Epithelial cell of alveolus of lung (primary cell): ENCODE results near the gene RASSF5. TPM values are rescaled to one million over a fixed set of nuclear protein-coding genes. Genes with fewer than 3 reads are reported as not detected.

Experiments used
- total RNA-seq: library from RNA; depleted of rRNA; stranded (reverse); fragments of >200 nt; gene quantifications from 2 replicates; pipeline ENCODE4 v1.2.1, GENCODE V29; 2015

Gene RASSF5, protein sequence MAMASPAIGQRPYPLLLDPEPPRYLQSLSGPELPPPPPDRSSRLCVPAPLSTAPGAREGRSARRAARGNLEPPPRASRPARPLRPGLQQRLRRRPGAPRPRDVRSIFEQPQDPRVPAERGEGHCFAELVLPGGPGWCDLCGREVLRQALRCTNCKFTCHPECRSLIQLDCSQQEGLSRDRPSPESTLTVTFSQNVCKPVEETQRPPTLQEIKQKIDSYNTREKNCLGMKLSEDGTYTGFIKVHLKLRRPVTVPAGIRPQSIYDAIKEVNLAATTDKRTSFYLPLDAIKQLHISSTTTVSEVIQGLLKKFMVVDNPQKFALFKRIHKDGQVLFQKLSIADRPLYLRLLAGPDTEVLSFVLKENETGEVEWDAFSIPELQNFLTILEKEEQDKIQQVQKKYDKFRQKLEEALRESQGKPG
- total RNA-seq, result 1.6 and 1.9 TPM in 2 replicates

DNA sequence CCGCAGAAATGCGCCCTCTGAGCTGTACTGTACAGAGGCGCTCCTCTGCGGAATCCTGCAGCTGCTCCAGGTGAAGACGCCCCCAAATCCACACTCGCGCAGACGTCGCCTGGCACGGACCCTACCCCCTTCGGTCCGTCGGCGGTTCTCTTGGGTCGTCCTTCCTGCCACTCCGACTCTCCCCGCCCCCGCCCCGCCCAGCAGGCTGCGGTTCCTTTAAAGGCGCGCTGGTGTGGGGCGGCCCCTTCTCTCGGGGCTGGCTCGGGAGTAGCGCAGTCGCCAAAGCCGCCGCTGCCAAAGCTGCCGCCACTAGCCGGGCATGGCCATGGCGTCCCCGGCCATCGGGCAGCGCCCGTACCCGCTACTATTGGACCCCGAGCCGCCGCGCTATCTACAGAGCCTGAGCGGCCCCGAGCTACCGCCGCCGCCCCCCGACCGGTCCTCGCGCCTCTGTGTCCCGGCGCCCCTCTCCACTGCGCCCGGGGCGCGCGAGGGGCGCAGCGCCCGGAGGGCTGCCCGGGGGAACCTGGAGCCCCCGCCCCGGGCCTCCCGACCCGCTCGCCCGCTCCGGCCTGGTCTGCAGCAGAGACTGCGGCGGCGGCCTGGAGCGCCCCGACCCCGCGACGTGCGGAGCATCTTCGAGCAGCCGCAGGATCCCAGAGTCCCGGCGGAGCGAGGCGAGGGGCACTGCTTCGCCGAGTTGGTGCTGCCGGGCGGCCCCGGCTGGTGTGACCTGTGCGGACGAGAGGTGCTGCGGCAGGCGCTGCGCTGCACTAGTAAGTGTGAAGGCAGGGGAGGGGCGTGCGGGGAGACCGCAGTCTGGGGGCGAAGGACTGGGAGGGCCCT, at the start of gene RASSF5:
TSS of gene RASSF5 (plus strand) at position 248 of the 846 bp plus-strand sequence. CDS start at position 320, 72 bp downstream.

DNA sequence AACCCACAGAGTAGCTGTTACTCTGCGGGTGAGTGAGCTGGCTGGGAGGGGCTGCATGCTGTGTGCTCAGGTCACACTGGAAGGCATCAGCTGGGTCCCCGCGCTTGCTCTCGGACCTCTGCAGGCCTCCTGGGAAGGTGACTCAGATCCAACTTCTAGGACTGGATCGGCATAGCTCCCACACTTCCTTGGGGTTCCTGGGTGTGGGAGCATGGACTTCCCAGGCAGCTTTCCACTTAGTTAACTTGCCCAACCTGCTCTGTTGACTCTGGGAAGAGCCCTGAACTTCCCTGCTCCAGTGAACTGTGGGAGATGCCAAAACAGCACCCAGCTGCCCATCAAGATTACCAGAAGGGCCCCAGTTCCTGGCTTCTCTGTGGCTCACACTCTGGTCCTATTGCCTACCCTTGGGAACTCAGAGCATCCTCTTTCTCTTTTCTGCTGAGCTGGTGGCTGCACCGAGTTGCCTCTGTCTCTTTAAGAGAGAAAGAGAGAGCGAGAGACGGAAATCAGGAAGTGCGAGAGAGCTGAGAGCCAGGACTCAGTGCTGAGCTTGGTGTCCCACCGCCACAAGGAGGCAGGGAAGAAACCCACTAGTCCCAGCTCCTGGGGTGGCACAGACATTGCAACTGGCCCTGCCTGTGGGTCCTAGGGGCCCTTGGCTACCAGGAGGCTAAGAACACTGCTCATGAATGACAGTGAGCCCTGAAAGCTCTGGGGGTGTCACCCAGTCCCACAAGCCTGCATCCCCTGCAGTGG, 37.2 kb upstream of the RASSF5 start, which contains the start of gene IKBKE:
TSS of gene IKBKE (plus strand) at position 544 of the 759 bp plus-strand sequence. CDS start 2,752 bp downstream, outside the sequence.

DNA sequence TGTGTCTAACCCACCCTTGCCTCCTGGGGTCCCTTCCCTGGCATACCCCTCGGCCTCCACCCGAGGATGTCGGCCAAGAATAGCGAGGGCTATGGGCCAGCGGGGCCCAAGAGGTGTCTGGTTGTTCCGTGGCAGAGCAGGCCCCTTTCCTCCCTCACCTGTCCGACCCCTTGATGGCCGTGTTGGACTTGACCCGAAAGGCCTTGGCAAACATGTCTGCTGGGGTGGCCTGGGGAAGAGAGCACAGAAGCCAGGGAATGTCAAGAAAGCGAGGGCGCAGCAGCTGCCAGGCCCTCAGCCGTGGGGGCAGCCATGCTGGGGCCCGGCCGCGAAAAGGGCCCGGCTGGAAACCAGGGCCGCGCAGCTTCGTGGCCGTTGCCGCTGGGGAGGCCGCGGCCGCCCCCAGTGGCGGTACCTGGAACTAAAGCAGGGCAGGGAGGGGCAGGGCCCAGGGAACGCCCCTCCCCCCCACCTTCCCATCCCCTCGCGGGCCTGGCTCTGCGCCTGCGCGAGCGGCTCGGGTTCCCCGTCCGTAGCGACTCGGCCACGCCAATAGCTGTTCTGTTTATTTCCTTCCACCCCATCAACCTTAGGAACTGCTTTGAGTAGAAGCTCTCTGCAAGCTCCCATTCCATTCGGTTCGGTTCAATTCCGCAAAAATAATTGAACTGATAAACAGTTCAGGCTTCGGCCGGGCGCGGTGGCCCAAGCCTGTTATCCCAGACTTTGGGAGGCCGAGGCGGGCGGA, 105.0 kb downstream of the RASSF5 start, which contains the start of gene EIF2D:
TSS of gene EIF2D (minus strand) at position 337 of the 748 bp plus-strand sequence. CDS start at position 214, 123 bp downstream.

DNA sequence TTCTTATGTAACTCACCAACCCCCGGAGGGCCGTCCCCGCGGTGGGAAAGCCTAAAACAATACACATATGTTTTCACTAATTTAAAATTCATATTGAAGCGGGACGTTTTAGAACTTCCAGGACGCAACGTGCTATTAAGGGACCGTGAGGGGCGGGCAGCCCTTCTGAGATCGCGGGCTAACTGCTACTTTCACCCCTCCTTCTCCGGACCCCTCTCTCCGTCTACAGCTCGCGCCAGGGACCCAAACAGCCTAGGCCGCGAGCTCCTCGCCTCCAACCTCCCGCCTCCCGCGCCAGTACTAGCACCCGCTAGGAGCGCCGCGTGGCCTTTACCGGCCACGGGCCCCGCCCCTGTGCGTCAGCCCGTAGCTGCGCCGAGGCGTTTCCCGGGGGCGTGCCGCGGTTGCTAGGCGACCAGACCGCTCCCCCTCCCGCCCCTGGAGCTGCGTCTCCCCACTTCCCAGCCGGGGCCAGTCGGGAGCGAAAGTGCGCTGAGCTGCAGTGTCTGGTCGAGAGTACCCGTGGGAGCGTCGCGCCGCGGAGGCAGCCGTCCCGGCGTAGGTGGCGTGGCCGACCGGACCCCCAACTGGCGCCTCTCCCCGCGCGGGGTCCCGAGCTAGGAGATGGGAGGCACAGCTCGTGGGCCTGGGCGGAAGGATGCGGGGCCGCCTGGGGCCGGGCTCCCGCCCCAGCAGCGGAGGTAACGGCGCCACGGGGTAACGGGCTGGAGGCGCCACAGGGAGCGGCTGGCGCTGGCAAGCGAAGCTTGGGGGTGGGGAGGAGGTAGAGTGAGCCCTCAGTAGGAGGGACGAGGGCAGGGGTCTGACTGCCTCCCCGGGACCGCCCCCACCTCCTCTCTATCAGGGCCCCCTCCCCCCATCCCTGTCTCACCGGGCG, 128.0 kb downstream of the RASSF5 start, which contains the start of gene DYRK3:
TSS of gene DYRK3 (plus strand) at position 457 of the 898 bp plus-strand sequence. CDS start at position 625, 168 bp downstream.

Other genes starting within 250 kb of the RASSF5 start
- 8.8 and 22.4 TPM in 2 replicates for gene IKBKE, start 37.1 kb upstream of the RASSF5 start, total RNA-seq
- gene EIF2D, start 104.9 kb downstream of the RASSF5 start, total RNA-seq, result 43.3 and 58.4 TPM in 2 replicates
- gene DYRK3, start 128.0 kb downstream of the RASSF5 start, total RNA-seq, result 13.5 and 19.4 TPM in 2 replicates
- 50.9 and 61.8 TPM in 2 replicates for gene MAPKAPK2, start 177.4 kb downstream of the RASSF5 start, total RNA-seq